ENCODE data around the gene LPP. TPM values are rescaled to one million over a fixed set of nuclear protein-coding genes. Genes with fewer than 3 reads are reported as not detected.

Gene LPP
- total RNA-seq, 4 donors from 2014 or later, result 183 to 293 (median 242) TPM

DNA sequence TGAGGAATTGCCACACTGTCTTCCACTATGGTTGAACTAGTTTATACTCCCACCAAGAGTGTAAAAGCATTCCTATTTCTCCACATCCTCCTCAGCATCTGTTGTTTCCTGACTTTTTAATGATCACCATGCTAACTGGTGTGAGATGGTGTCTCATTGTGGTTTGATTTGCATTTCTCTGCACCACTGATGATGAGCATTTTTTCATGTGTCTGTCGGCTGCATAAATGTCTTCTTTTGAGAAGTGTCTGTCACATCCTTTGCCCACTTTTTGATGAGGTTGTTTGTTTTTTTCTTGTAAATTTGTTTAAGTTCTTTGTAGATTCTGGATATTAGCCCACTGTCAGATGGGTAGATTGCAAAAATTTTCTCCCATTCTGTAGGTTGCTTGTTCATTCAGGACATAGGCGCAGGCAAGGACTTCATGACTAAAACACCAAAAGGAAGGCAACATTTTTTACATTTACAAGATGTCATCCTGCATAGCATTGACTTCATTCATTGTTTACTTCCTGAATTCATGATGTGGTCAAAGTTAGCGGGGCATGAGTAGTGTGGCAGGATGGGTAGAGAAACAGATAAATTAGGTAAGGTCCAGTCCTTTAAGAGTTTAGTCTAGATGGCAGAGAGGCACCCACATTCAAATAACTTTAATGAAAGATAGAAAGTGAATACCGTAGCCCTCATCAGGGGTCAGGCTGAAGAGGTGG lies 45.1 kb upstream of the LPP start:
- no peaks in the 10 kb centered on the region for H3K4me1 ChIP-seq
- TF ChIP-seq EP300 (IDR thresholded peaks at IDR 0.05), result no peak
- TF ChIP-seq POLR2A (IDR thresholded peaks at IDR 0.05), result no peak
- TF ChIP-seq, protein P1, sequence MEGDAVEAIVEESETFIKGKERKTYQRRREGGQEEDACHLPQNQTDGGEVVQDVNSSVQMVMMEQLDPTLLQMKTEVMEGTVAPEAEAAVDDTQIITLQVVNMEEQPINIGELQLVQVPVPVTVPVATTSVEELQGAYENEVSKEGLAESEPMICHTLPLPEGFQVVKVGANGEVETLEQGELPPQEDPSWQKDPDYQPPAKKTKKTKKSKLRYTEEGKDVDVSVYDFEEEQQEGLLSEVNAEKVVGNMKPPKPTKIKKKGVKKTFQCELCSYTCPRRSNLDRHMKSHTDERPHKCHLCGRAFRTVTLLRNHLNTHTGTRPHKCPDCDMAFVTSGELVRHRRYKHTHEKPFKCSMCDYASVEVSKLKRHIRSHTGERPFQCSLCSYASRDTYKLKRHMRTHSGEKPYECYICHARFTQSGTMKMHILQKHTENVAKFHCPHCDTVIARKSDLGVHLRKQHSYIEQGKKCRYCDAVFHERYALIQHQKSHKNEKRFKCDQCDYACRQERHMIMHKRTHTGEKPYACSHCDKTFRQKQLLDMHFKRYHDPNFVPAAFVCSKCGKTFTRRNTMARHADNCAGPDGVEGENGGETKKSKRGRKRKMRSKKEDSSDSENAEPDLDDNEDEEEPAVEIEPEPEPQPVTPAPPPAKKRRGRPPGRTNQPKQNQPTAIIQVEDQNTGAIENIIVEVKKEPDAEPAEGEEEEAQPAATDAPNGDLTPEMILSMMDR (IDR thresholded peaks at IDR 0.05), result no peak
- H3K9me3 ChIP-seq, result no peaks in the 10 kb centered on the region
- H3K4me3 ChIP-seq, result no peak overlapping the region
- H3K36me3 ChIP-seq, result no peaks in the 10 kb centered on the region
- WGBS, 2 donors, result 92 to 93% methylated on average over 4 of the region's 4 CpGs
- DNase-seq (ENCODE audit: low spot score in 2 of 2), result no peak
- H3K27me3 ChIP-seq, result no peaks in the 10 kb centered on the region
- H3K27ac ChIP-seq, result no peak overlapping the region

DNA sequence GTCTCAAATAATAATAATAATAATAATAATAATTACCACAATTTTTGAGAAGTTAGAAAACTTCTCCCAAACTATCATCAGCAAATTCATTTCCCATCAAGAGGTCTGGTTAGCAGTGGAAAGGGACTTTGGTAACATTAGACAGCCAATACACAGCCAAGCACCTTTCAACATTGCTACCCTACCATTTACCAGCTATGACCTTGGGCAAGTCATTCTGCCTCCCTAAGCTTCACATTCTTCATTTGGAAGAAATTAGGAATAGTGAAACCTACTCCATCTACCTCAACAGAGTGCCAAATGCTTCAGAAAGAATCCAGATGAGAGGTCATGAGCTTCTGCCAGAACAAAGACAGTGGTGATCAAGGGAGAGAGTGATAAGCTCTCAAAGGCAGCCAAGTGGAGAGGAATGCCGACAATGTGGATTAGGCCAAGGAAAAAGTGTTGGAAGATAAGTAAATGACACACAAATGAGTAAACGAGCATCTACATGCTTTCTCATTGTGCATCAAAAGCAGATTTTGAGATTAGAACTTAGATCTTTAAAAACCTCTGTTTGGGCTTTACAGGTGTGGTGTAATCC lies 42.9 kb upstream of the LPP start:
- WGBS, 2 donors, result 63 to 64% methylated on average over 2 of the region's 2 CpGs
- no peak for TF ChIP-seq EP300 (IDR thresholded peaks at IDR 0.05)
- TF ChIP-seq, protein P1 (IDR thresholded peaks at IDR 0.05), result no peak
- TF ChIP-seq POLR2A (IDR thresholded peaks at IDR 0.05), result no peak
- Histone ChIP-seq H3K4me3 (no peak overlapping the region), H3K27ac (no peak overlapping the region), H3K4me1 (no peaks in the 10 kb centered on the region), H3K27me3 (no peaks in the 10 kb centered on the region), H3K36me3 (no peaks in the 10 kb centered on the region), H3K9me3 (no peaks in the 10 kb centered on the region)
- DNase-seq (ENCODE audit: low spot score in 2 of 2), result no peak

DNA sequence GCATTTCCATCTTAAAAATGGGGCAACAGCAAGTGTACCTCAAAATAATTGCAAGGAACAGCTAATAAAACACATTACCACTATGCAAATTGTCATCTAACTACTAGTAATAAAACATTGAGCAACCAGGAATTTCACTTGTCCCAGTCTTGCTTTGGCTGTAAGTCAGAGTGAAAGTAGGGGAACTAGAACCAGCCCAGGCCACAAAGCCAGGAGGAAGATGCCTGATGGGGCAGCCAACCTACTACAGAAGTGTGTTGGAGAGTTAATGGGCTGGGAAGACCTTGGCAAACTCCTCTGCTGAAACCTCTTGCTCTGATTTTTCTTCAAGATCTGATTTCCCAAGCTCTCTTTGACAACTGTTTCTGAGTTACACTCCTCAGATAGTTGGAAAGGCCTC lies 40.2 kb upstream of the LPP start:
- DNase-seq (ENCODE audit: low spot score in 2 of 2), result peak in 1 of 2 donors; percentile 24
- H3K27ac ChIP-seq, result no peak overlapping the region

DNA sequence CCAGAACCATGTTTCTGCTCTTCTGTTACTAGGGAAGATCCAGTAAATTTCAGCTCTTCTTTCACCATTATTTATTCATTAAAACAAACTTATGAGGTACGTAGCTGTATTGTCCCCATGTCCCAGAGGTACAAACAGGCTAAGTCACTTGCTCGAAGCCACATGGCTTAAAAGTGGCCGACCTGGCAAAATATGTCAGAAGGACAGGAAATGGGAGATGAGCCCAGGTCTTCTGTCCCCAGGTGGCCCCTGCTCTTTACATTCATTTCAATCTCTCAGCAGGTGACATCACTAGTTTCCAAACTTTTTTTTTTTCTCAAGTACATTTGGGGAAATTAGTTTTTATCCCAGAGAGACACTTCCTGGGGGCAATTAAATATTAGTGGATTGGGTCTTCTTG lies 34.1 kb upstream of the LPP start:
- TF ChIP-seq, protein P1 (IDR thresholded peaks at IDR 0.05), result no peak
- TF ChIP-seq EP300 (IDR thresholded peaks at IDR 0.05) (no peak), POLR2A (IDR thresholded peaks at IDR 0.05) (no peak)

More for the DNA sequence above, 40.2 kb upstream of the LPP start:
- Histone ChIP-seq H3K4me1 (no peaks in the 10 kb centered on the region), H3K36me3 (no peaks in the 10 kb centered on the region), H3K4me3 (no peak overlapping the region), H3K27me3 (no peaks in the 10 kb centered on the region), H3K9me3 (no peaks in the 10 kb centered on the region)
- TF ChIP-seq, protein P1 (IDR thresholded peaks at IDR 0.05), result no peak
- TF ChIP-seq EP300 (IDR thresholded peaks at IDR 0.05) (no peak), POLR2A (IDR thresholded peaks at IDR 0.05) (no peak)

DNA sequence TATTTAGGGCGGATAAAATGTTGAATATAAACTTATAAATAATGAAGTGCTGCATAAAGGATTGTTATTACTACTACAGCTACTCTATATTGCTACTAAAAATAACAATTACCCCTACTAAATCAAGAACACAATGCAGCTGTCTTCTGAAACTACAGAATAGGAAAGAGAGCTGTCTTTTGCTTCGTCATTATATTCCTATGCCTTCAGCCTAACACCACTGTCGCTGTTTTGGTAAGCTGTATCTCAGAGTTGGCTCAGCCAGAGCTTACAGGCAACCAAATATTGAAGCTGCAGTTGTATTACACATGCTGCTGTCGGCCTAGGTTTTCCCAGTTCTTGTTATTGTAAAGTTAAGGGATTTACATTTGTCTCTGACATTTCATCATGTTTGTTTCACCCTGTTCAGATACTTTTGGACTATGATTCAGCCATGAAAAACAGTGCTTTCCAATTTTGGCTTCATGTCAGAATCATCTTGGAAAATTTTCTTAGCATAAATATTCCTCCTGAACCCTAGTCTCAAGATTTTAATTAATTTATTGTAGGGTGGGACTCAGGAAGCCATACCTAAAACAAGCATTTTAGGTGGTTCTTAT lies 31.3 kb upstream of the LPP start:
- Histone ChIP-seq H3K4me3 (no peak overlapping the region), H3K9me3 (no peaks in the 10 kb centered on the region), H3K36me3 (no peaks in the 10 kb centered on the region), H3K27ac (no peak overlapping the region), H3K4me1 (peaks cover 0 to 3% (median 0%) of the 10 kb centered on the region in 4 donors), H3K27me3 (no peaks in the 10 kb centered on the region)
- whole genome bisulfite sequencing, 2 donors, result 85 to 91% methylated on average over 4 of the region's 4 CpGs
- DNase-seq (ENCODE audit: low spot score in 2 of 2), result no peak
- TF ChIP-seq EP300 (IDR thresholded peaks at IDR 0.05) (no peak), POLR2A (IDR thresholded peaks at IDR 0.05) (no peak)
- TF ChIP-seq, protein P1 (IDR thresholded peaks at IDR 0.05), result no peak

More for the DNA sequence above, 34.1 kb upstream of the LPP start:
- Histone ChIP-seq H3K36me3 (no peaks in the 10 kb centered on the region), H3K4me1 (peaks cover 0 to 3% (median 0%) of the 10 kb centered on the region in 4 donors), H3K27ac (no peak overlapping the region), H3K4me3 (no peak overlapping the region), H3K9me3 (no peaks in the 10 kb centered on the region), H3K27me3 (no peaks in the 10 kb centered on the region)
- WGBS, 2 donors, result 83 to 87% methylated on average over 3 of the region's 3 CpGs
- DNase-seq (ENCODE audit: low spot score in 2 of 2), result no peak

Measured in tibial nerve (tissue), 4 donors.